Stimulated activated CD4-positive, alpha-beta T cell treated with anti-CD3 and anti-CD28 coated beads, Interleukin-2, amount 100 ng/mL, for 4 hours (primary cell): Measurements from ENCODE around the gene TMEM272.

Source experiments
- DNase-seq: peaks from one replicate; pipeline ENCODE4 v3.0.0-alpha.2; 2020; ENCODE audit warnings: low read depth

The TMEM272 gene

GRCh38 chr13:51849145-51850101 lies 4.4 kb upstream of the TMEM272 start:
- no peak for DNase-seq

- no peak for DNase-seq
These were observed 3.7 kb upstream of the TMEM272 start for GRCh38 chr13:51848674-51849073.

- no peak for DNase-seq
These were observed 1.8 kb upstream of the TMEM272 start for GRCh38 chr13:51846756-51847155.

- DNase-seq = no peak
These were observed 769 bp upstream of the TMEM272 start for GRCh38 chr13:51845574-51846318.

GRCh38 chr13:51843529-51843928 lies 1.4 kb downstream of the TMEM272 start:
- DNase-seq = no peak

GRCh38 chr13:51841732-51842131 lies 3.2 kb downstream of the TMEM272 start:
- no peak for DNase-seq

GRCh38 chr13:51840917-51841316 lies 4.1 kb downstream of the TMEM272 start:
- no peak for DNase-seq

- DNase-seq = no peak
These were observed 5.1 kb downstream of the TMEM272 start for GRCh38 chr13:51839711-51840540.

GRCh38 chr13:51838240-51838846 lies 6.6 kb downstream of the TMEM272 start:
- no peak for DNase-seq

GRCh38 chr13:51837016-51837415 lies 8.0 kb downstream of the TMEM272 start:
- DNase-seq = no peak

GRCh38 chr13:51834581-51835171 lies 10.3 kb downstream of the TMEM272 start:
- DNase-seq = no peak

GRCh38 chr13:51833980-51834379 lies 11.0 kb downstream of the TMEM272 start:
- no peak for DNase-seq

GRCh38 chr13:51832471-51833152 lies 12.4 kb downstream of the TMEM272 start:
- DNase-seq = peak; percentile 36

- no peak for DNase-seq
These were observed 13.5 kb downstream of the TMEM272 start for GRCh38 chr13:51831519-51831918.

- DNase-seq = no peak
These were observed 15.4 kb downstream of the TMEM272 start for GRCh38 chr13:51829568-51829899.

GRCh38 chr13:51828730-51829567 lies 16.0 kb downstream of the TMEM272 start:
- DNase-seq = no peak

- no peak for DNase-seq
These were observed 17.7 kb downstream of the TMEM272 start for GRCh38 chr13:51827254-51827653.

GRCh38 chr13:51826606-51827005 lies 18.4 kb downstream of the TMEM272 start:
- no peak for DNase-seq

GRCh38 chr13:51825681-51826254 lies 19.2 kb downstream of the TMEM272 start:
- DNase-seq = no peak

- DNase-seq = no peak
These were observed 19.8 kb downstream of the TMEM272 start for GRCh38 chr13:51825165-51825592.
